D721Med (cell line): ENCODE data around the gene CADPS2.

Source experiments
- DNase-seq: peaks from one replicate; pipeline ENCODE4 v3.0.0; 2011; ENCODE audit warnings: low spot score; ENCODE audit not compliant: insufficient read length
- FAIRE-seq: peaks from 2 replicates; lab custom pipeline; 2011; peaks lifted over from hg19 to GRCh38; lab: Jason Lieb, UNC
- TF ChIP-seq, protein P1 (sequence below): IDR thresholded peaks from 2 replicates; pipeline ENCODE4 v1.5.1; 2012; ENCODE audit warnings: mild to moderate bottlenecking, control low read depth; ENCODE audit not compliant: insufficient read depth; ENCODE audit errors: missing control alignments

Gene CADPS2

DNA sequence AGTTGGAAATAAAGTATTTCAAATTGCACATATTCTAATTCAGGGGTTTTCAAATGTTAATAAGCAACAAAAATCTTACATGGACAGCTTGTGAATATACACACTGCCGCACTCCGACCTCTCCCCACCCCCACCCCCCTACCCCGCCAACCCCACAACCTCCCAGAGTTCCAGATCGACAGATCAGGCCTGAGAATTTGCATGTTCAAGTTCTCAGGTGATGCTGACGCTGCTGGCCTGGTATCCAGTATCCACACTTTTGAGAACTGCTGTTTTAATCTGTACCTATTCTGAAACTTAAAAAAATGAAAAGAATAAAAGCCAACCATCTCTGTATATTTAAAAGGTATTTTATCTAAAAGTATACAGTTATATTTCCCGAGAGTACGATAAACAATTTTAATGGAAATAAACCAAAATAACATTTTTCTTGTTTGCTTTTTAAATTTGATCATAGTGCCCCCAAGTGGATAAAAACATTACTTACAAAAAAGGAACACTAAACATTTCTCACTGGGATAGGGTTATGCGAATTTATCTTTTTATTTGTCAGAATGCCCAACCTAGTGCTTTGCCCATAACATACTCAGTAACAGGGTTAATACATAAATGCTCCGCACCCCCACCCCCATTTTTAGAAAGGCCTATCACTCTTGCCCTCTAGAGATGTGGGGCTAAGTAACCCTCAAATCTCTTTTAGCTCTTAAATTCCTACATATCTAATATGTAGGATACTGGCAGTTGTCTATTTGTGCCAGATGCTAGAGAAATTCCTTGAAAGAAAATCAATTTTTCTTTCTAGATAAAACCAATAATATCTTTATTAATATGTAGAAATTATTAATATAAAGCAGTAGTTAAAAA, 353.6 kb downstream of the CADPS2 start:
- DNase-seq (no peak), FAIRE-seq (no peak)
- TF ChIP-seq, protein P1, sequence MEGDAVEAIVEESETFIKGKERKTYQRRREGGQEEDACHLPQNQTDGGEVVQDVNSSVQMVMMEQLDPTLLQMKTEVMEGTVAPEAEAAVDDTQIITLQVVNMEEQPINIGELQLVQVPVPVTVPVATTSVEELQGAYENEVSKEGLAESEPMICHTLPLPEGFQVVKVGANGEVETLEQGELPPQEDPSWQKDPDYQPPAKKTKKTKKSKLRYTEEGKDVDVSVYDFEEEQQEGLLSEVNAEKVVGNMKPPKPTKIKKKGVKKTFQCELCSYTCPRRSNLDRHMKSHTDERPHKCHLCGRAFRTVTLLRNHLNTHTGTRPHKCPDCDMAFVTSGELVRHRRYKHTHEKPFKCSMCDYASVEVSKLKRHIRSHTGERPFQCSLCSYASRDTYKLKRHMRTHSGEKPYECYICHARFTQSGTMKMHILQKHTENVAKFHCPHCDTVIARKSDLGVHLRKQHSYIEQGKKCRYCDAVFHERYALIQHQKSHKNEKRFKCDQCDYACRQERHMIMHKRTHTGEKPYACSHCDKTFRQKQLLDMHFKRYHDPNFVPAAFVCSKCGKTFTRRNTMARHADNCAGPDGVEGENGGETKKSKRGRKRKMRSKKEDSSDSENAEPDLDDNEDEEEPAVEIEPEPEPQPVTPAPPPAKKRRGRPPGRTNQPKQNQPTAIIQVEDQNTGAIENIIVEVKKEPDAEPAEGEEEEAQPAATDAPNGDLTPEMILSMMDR, result peak; percentile 58

DNA sequence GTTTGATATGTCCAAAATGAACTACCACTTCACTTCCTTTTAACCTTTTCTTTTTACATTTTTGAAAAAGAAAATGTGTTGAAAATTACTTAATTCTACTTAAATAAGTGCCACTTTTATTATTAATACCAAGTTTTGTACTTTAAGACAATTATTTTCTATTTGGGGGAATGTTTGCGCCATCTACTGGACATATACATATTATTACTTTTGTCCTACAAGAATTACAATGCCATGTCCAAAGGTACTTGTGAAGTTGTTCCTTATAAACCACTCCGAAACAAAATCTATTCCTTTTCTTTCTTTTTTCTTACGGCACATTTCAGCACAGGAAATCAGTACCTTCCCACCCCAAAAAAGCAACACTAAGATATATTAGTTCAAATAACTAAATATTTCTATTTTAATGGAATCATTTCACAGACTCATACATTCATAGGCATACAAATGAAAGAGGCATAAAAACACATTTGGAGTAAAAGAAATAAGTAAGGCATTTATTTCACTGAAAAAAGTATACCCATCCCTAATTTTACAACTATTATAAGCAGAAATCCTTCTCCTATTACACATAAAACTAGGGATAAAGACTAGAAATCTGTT, 357.3 kb downstream of the CADPS2 start:
- TF ChIP-seq, protein P1, result peak; percentile 61
- DNase-seq (no peak), FAIRE-seq (no peak)

DNA sequence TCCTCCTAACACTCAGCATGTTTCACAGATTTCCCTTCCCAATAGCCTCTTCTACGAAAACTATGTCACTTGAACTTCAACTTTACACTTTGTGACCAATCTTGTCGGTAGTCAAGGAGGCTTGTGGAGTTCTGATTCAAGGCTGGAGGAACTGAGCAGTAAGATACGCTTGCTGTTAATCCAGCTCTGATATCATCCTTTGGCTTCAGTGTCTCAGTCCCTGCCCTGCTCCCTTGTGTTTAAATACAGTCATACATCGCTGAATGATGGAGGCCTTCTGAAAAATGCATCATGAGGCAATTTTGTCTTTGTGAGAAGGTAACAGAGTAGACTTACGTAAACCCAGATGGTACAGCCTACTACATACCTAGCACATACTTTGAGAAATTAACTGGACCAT, 360.9 kb downstream of the CADPS2 start:
- DNase-seq, result no peak
- no peak for FAIRE-seq
- TF ChIP-seq, protein P1, result no peak

DNA sequence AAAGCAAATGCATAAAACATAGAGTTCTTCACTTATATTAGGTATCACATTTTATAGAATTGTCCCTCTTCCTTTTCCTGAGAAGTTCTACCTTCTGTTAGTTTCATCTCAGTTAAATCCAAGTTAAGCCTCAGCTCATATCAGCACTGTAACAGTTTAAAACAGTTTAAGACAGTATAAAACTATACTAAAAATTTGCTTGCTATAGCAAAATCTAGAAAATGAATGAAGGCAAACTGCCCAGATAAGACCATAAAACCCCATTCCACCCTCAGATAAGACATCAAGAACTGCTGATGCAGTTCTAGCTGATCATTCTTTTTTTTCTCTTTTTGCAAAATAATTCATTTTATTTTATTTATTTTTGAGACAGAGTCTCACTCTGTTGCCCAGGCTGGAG, 364.5 kb downstream of the CADPS2 start:
- no peak for FAIRE-seq
- TF ChIP-seq, protein P1, result no peak
- no peak for DNase-seq

DNA sequence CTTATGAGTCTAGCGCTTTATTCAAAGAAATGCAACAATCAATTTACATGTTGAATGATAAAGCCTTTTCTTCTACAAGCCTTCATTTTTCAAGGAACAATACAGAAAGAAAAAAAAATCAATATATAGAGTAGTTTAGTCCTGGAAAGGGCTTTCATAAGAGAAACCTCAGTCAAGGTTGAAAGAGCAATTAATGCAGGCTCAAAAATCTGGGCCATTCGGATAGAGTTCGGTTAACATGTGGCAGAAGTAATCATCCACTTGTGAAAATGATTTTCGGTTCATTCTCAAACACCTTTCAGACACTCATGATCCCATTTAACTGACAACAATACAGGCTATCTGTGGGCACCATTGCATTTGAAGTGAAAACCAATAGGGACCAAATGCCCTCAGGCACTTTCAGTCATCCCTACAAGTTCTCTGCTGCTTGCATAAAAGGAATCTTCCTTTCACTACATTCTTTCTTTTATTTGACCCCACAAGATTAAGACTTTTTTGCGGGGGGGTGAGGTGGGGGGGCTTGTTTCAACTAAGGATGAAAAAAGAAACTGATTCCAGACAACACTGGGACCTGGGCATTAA, 365.2 kb downstream of the CADPS2 start:
- TF ChIP-seq, protein P1, result no peak
- DNase-seq, result no peak
- FAIRE-seq, result no peak

DNA sequence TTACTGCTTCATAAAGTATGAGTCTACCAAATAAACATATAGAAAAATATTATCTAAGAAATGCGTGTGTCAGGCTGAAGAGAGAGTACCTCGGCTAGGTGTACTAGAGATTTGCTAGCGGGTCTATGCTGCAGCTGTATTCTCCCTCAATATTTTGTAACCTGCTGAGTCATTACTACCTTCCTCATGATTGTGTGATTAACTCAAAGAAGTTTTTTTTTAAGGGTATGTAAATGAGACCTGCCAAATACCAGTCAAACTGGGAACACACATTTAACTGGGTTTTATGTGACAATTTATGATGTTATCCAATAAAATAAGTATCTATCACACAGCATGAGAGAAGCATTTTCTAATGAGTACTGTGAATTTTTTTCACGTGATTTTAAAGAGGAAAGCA, 367.8 kb downstream of the CADPS2 start:
- no peak for FAIRE-seq
- no peak for DNase-seq
- TF ChIP-seq, protein P1, result no peak

DNA sequence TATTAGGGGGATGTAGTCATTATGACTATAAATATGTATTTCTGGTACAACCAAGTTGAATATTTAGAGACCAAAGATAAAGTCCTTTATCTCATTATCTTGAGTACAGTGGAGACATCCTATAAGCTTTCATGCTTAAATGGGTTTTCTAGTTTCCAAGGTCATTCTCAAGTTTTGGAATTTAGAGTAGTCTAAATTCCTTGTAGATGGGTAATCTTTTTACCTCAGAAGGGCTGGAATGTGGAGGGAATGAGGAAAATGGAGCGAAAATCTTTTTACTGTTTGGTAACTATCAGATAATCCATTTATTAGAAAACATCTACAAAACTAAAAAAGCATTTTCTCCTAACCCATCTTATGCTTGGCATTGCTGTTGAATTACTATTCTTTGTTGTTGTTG, 368.7 kb downstream of the CADPS2 start:
- FAIRE-seq (no peak), DNase-seq (no peak)
- TF ChIP-seq, protein P1, result no peak
